ENCODE data around the gene PTPN20.

Gene PTPN20

GRCh38 chr10:47013507-47014154, 102.4 kb downstream of the PTPN20 start:
- H3K4me1 ChIP-seq (ENCODE audit: insufficient read depth, low read length) = no peaks in the 10 kb centered on the region

GRCh38 chr10:47015404-47015803, 104.2 kb downstream of the PTPN20 start:
- DNase-seq = no peak
- no peak overlapping the region for H3K27ac ChIP-seq (ENCODE audit: low read length)
- TF ChIP-seq CTCF (IDR thresholded peaks at IDR 0.05; ENCODE audit: borderline replicate concordance, extremely low read depth, low read length, poor library complexity, severe bottlenecking) = no peak
- TF ChIP-seq EZH2 (IDR thresholded peaks at IDR 0.05; ENCODE audit: borderline replicate concordance, low read depth, low read length, severe bottlenecking) = no peak
- H3K4me2 ChIP-seq (ENCODE audit: insufficient read depth, low read length) = no peak overlapping the region
- no peak overlapping the region for H3K4me3 ChIP-seq (ENCODE audit: low read depth in 1 of 2, low read length in 2 of 2)
- no peaks in the 10 kb centered on the region for H3K79me2 ChIP-seq (ENCODE audit: insufficient read depth, low read length)
- ATAC-seq (ENCODE audit: insufficient read depth, low read depth) = no peak
- H3K36me3 ChIP-seq (ENCODE audit: insufficient read depth, low read length) = no peaks in the 10 kb centered on the region
- H3K9ac ChIP-seq (ENCODE audit: low read depth, low read length) = no peak overlapping the region
- H3K9me3 ChIP-seq (ENCODE audit: insufficient read depth, low read length, severe bottlenecking) = no peaks in the 10 kb centered on the region
- H3K27me3 ChIP-seq (ENCODE audit: insufficient read depth, low read length, poor library complexity) = peaks cover 6% of the 10 kb centered on the region
- H2AFZ ChIP-seq (ENCODE audit: low read depth, low read length) = no peak overlapping the region
- no peaks in the 10 kb centered on the region for H3K4me1 ChIP-seq (ENCODE audit: insufficient read depth, low read length)
- H4K20me1 ChIP-seq (ENCODE audit: insufficient read depth, low read length) = no peaks in the 10 kb centered on the region

More at GRCh38 chr10:47013507-47014154, 102.4 kb downstream of the PTPN20 start:
- no peak overlapping the region for H2AFZ ChIP-seq (ENCODE audit: low read depth, low read length)
- no peaks in the 10 kb centered on the region for H4K20me1 ChIP-seq (ENCODE audit: insufficient read depth, low read length)
- H3K27ac ChIP-seq (ENCODE audit: low read length) = no peak overlapping the region
- no peak for TF ChIP-seq EZH2 (IDR thresholded peaks at IDR 0.05; ENCODE audit: borderline replicate concordance, low read depth, low read length, severe bottlenecking)
- no peak for TF ChIP-seq CTCF (IDR thresholded peaks at IDR 0.05; ENCODE audit: borderline replicate concordance, extremely low read depth, low read length, poor library complexity, severe bottlenecking)
- no peaks in the 10 kb centered on the region for H3K9me3 ChIP-seq (ENCODE audit: insufficient read depth, low read length, severe bottlenecking)
- H3K4me3 ChIP-seq (ENCODE audit: low read depth in 1 of 2, low read length in 2 of 2) = no peak overlapping the region
- H3K79me2 ChIP-seq (ENCODE audit: insufficient read depth, low read length) = no peaks in the 10 kb centered on the region
- no peak overlapping the region for H3K9ac ChIP-seq (ENCODE audit: low read depth, low read length)
- H3K27me3 ChIP-seq (ENCODE audit: insufficient read depth, low read length, poor library complexity) = peaks cover 4% of the 10 kb centered on the region
- no peaks in the 10 kb centered on the region for H3K36me3 ChIP-seq (ENCODE audit: insufficient read depth, low read length)
- H3K4me2 ChIP-seq (ENCODE audit: insufficient read depth, low read length) = no peak overlapping the region
- ATAC-seq (ENCODE audit: insufficient read depth, low read depth) = no peak
- no peak for DNase-seq

- no peak for TF ChIP-seq EZH2 (IDR thresholded peaks at IDR 0.05; ENCODE audit: borderline replicate concordance, low read depth, low read length, severe bottlenecking)
- TF ChIP-seq CTCF (IDR thresholded peaks at IDR 0.05; ENCODE audit: borderline replicate concordance, extremely low read depth, low read length, poor library complexity, severe bottlenecking) = no peak
- Histone ChIP-seq H3K27me3 (ENCODE audit: insufficient read depth, low read length, poor library complexity) (peaks cover 6% of the 10 kb centered on the region), H3K4me3 (ENCODE audit: low read depth in 1 of 2, low read length in 2 of 2) (no peak overlapping the region), H3K36me3 (ENCODE audit: insufficient read depth, low read length) (no peaks in the 10 kb centered on the region), H3K9ac (ENCODE audit: low read depth, low read length) (no peak overlapping the region), H4K20me1 (ENCODE audit: insufficient read depth, low read length) (no peaks in the 10 kb centered on the region), H3K4me1 (ENCODE audit: insufficient read depth, low read length) (no peaks in the 10 kb centered on the region), H2AFZ (ENCODE audit: low read depth, low read length) (no peak overlapping the region), H3K79me2 (ENCODE audit: insufficient read depth, low read length) (no peaks in the 10 kb centered on the region), H3K9me3 (ENCODE audit: insufficient read depth, low read length, severe bottlenecking) (no peaks in the 10 kb centered on the region), H3K4me2 (ENCODE audit: insufficient read depth, low read length) (no peak overlapping the region), H3K27ac (ENCODE audit: low read length) (no peak overlapping the region)
- no peak for DNase-seq
- ATAC-seq (ENCODE audit: insufficient read depth, low read depth) = no peak
Measured at GRCh38 chr10:47016564-47016963, 105.3 kb downstream of the PTPN20 start.
